Dermis blood vessel endothelial cell (primary cell): ENCODE measurements around the gene HIPK2. TPM values are rescaled to one million over a fixed set of nuclear protein-coding genes. Genes with fewer than 3 reads are reported as not detected.

ENCODE experiments used
- DNase-seq: peaks from one replicate; pipeline ENCODE4 v3.0.0; 2010
- total RNA-seq: library from RNA; depleted of rRNA; stranded (reverse); fragments of >200 nt; gene quantifications from 2 replicates; pipeline ENCODE4 v1.2.3, GENCODE V29; 2014

HIPK2 gene
- total RNA-seq, 1 donor from 2014 or later: 11.6 TPM

DNA sequence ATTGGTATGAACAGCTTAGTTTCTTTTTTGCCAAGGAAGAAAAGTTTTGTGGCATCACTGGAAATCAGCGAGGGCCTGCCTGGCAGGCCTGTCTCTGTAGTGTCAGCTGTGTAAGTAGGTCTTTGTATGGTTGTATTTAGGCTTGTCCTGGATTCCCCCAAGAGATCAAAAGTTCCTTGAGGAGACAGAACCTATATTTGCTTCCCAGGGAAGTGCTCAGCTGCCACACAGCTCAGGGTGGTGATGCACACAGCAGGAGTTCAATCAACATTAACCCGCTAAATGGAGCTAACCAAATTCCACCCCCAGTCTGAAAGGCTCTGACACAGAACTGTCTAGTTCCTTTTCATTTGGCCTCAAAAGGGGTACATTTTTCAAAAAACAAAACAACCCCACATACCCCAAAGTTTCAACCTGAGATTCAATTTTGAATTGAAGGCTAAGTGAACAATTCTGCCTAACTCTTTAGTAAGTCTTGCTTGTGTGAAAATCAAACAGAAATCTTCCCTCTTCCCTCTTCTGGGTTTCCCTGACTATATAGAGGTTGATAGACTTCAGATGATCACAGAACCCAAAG, 129.9 kb downstream of the HIPK2 start:
- DNase-seq: peak; percentile 37

DNA sequence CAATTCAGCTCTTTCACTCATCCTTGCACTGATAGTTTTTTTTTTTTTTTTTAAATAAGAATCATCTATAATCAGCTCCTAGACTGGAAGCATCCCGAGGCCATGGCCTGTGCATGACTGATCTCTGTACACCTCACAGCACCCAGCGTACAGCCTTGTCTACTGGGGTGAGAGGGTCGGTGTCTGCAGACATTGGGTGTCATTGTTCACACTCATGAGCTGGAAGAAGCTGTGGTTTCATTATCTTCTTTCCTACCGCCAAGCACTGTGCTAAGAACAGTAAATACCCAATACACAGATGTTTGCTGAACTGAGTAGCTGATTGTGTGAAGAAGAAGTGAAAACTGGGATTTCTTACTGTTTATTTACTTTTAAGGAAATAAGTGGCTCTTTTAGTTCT, 130.7 kb downstream of the HIPK2 start:
- no peak for DNase-seq

DNA sequence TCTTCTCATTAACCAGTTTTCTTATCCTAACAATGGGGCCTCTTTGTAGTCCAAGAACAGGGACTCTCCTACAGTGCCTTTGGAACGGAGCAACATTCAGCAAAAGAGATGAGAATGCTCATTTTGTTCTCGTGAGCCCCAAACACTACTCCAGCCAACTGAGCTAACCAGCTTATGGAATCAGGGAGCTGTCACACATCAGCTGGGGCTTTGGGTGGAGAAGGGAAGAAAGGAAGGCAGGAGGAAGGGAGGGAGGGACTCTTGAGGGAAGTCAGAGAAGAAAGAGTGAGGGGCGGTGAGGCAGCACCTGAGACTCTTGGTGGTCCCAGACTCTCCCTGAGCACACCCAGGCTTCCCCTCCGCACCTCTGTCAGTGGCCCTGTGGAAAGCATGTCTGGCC, 131.2 kb downstream of the HIPK2 start:
- no peak for DNase-seq

DNA sequence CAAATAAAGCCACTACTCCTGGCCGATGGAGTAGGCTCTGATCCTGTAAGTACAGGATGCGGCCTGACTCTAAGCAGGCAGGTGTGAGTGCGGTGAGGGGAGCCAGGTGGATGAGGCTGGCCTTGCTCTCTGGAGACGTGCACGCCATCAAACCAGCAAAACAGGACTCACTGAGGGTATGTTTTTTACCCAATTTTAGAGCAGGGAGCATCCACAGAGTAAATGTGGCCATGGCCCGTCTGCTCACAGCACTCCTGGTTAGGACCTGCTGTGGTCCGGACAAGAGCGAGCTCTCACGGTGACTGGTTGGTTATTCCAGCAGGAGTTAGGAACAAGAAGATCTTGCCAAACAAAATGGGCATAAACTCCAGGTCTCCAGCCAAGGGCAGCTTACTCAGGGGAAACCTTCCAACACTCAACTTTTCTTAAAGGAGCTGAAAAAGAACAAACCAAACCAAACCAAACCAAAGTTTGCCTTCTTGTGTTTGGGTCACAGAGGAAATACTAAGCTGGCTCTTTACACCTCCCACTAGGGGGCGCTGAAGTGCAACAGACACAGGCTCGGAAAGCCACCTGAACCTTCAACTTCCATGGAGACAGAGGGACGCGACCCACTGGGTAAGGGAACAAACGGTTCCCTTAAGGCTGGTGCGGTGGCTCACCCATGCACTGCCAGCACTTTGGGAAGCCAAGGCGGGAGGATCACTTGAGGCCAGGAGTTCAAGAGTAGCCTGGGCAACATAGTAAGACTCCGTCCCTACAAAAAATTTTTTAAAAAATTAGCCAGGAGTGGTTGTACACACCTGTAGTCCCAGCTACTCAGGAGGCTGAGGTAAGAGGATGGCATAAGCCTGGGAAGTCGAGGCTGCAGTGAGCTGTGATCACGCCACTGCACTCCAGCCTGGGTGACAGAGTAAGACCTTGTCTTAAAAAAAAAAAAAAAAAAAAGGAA, 131.9 kb downstream of the HIPK2 start:
- peak; percentile 95 for DNase-seq

DNA sequence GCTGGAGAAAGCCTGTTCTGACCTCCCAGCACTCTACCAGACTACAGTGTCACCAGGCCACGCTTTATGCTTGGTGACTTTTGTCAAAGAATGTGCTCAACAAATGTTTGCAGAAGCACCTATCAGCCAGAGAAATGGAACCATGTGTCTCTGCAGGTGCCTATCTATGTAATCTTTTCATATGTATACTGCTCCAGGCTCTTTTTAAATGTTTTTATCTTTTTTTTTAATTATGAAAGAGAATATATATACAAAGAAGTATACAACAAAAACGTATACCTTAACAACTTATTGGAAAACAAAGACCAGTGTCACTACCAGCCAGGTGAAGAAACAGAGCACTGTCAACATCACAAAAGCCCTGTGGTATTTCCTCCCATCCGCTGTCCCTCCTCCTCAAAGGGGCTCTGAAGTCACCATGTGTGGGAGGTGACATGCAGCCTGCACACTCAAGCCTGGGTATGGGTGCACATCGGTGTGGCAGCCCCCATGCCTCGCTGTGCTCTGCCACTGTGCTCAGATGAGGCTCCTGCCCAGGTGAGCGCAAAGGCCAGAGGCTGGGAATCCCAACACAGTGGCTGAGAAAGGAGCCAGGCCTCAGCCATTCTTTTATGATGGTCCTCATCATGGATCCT, 133.7 kb downstream of the HIPK2 start:
- DNase-seq: no peak

- DNase-seq: no peak
Observed at GRCh38 chr7:139642283-139642682, 135.5 kb downstream of the HIPK2 start.

GRCh38 chr7:139641337-139641992, 136.3 kb downstream of the HIPK2 start:
- no peak for DNase-seq

DNA sequence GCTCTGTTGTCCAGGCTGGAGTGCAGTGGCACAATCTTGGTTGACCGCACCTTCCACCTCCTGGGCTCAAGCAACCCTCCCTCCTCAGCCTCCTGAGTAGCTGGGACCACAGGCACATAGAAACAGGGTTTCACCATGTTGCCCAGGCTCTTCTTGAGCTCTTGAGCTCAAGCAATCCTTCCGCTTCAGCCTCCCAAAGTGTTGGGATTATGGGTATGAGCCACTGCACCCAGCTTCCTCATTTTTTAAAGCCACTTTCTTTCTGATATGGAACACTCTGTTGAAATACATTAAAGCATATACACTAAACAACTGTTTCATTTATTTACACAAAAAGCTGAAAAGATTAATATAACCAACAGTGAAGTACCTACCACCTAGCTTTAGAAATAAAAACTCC, 137.1 kb downstream of the HIPK2 start:
- no peak for DNase-seq

DNA sequence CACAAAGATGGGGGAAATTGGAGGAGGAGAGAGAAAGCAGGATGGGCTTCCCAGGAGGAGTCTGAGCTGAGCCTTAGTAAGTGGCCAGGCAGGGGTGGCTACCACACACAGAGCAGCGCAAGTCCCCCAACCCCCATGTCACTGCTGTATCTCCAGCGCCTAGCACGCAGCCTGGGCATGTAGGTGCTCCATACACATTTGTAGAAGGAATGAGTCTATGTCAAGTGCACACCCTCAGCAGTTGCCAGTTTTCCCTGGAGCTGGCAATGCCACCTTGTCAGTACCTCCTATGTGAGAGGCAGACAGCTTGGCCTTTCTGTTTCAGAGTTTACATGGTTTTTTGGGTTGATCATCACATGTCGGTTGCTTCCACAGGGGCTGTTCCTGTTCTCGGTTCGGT, 138.2 kb downstream of the HIPK2 start:
- DNase-seq: no peak

DNA sequence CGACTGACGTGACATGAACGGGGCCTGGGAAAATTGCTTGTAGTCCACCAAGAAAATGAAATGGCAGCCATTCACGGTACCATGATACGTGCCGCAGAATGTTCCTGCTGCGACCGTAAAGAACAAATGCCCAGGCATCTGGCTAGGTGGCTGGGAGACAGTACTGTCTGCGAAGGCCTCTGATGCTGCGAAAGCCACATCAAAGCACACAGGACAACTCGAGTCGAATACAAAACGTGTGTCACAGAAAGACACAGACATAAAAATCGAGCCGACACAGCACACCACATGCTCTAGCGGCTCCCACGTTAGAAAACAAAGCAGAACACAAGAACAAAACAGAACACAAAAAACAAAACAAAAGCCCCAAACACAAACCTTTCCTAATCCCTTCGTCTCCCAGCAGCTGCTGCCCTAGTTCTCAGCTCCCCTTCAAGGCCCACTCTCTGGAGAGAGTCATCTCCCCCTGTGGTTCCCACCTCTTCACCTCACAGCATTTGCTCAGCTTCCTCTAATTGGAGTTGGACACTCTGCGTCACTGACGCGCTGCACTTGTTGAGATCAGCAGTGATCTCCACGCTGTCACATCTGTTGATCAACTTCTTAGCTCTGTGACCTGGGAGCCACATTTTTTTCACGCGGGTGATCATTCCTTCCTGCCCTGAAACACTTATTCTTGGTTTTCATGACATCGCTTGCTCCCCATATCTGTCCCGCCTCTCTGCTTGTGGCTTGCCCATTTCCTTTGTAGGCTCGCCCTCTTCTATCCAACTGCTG, 142.1 kb downstream of the HIPK2 start:
- DNase-seq: no peak

DNA sequence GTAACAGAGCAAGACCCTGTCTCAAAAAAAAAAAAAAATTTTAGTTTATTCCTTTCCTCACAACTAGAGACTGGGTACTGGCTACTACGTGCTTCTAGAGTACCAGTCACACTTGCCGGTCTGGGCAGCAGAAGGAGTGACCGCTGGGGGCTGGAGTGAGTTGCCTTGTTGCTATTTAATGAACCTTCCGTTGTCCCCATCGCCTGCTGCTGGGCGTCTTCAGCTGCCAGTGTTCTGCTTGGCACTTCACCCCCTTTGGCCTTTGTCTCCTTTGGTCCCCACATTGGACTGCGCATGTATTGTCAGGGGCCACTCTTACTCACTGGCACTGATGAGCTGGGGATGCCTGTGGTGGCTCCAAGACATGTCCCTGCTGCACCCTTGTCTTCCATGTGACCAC, 143.7 kb downstream of the HIPK2 start:
- DNase-seq: no peak

- DNase-seq: no peak
Observed at GRCh38 chr7:139631520-139632031, 146.2 kb downstream of the HIPK2 start.

DNA sequence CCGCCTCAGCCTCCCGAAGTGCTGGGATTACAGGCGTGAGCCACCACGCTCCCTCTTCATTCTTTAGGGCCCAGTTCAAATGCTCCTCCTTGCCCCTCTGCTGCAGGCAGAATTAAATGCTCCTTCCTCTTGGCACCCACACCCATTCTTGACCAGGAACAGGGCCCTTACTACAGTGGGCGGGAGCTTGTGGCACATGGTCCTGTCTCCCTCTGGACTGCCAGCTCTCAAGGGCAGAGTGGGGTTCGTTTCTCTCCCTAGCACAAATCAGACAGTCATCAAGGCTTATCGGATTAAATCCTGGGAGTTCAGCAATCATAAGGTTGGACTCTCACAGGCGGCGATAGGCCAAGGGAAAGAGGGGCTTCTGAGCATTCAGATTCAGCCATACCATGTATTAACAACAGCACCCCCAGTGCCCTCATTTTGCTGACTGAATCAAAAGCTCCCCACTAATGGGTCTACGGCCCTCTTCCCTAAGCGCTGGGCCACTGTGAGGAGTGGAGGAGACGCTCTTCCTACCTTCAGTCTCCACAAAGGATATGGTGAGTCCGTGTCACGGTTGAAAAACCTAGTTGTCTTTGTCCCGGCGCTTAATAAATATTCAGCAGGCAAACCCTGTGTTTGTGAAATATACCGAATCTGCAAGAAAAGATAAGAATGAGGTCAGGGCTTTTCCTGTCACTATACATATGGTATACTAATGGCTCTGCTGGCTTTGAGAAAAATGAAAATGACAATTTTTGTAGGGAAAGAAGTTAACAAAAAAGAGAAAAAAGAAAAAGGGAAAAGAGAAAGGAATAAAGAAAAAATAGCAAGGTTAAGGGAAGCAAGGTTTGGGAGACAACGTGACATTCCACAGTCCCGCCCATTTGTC, 146.9 kb downstream of the HIPK2 start:
- DNase-seq: no peak

GRCh38 chr7:139629392-139630082, 148.3 kb downstream of the HIPK2 start:
- DNase-seq: no peak

DNA sequence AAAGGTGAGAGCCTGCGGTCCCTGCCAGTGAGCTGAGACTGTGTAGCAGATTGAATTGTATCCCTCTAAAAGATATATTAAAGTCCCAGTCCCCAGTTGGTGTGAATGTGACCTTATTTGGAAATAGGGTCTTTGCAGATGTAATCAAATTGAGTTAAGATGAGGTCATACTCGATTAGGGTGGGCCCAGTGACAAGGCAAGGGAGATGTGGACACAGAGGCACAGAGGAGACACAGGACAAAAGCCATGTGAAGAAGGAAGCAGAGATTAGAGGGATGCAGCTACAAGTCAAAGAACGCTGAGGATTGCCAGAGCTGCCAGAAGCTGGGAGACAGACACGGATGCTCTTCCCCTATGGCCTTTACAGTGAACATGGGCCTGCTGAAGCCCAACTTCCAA, 150.0 kb downstream of the HIPK2 start:
- no peak for DNase-seq

DNA sequence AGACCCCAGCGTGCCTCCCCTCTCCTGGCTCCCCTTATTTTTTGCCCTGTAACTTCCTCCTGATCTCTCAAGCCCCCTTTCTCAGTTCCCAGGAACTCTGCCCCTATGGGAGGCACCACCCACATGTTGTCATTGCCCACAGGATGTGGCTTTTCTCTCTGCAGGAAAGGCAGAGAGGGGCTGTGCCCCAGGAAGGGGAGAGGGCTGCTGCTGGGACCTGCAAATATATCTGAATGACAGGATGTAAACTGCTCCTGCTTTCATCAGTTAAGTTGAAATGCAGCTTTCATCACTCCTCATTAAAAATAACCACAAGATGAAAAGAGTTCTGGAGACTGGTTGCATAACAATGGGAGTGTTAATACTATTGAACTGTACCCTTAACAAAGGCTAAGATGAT, 151.0 kb downstream of the HIPK2 start:
- DNase-seq: no peak

DNA sequence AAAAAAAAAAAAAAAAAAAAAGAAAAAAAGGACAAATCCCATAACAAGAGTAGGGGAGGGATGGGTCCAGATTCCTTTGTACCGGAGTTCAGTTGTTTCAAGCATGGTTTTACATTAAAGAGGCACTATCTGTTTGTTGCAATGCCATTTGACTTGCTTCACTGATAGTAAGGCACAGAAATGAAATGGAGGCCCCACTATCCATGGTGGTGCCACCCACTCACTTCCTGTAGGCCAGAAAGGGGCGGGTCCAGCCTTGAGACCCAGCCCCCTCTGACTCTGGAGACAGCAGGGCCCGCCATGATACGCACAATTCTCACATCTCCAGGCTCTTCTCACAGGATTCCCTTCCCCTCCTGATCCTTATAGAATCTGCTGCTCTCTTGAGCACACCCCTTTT, 154.3 kb downstream of the HIPK2 start:
- no peak for DNase-seq

DNA sequence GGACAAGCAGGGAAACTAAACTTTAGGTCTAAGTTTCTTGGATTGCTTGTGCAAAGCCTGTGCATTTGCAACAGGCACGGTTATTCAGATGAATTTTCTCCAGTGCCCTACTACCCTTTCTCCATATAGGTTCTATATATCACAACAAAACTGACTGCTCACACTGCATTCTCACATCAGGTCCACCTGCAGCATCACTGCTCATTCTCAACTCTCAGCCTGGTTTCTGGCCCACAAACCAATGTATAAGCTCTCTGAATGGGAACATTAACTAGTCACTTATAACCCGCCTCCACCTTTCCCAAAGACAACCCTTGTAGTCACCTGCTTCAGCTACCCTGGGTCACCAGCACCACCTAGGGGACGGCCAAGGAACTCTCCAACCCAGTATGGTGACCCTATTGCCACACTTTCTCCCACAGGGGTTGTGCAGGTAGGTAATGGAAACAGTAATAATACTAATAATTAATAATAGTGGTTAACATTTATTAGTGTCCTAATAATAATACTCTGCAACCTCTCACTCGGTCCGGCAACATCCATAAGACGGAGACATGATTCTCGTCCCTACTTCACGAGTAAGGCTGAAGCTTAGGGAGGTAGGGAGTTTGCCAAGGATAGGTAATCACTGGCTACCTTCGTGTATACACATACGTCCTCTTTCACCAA, 157.0 kb downstream of the HIPK2 start:
- DNase-seq: peak; percentile 55

GRCh38 chr7:139619367-139619657, 158.5 kb downstream of the HIPK2 start:
- peak; percentile 48 for DNase-seq
